ENCODE data around the gene CYP2A7. TPM values are rescaled to one million over a fixed set of nuclear protein-coding genes. Genes with fewer than 3 reads are reported as not detected.
"Not testable (repeated sequence)": the region's sequence is repeated elsewhere in the genome, so short reads cannot be mapped to it uniquely, and the experiment has no call there.

The CYP2A7 gene, protein sequence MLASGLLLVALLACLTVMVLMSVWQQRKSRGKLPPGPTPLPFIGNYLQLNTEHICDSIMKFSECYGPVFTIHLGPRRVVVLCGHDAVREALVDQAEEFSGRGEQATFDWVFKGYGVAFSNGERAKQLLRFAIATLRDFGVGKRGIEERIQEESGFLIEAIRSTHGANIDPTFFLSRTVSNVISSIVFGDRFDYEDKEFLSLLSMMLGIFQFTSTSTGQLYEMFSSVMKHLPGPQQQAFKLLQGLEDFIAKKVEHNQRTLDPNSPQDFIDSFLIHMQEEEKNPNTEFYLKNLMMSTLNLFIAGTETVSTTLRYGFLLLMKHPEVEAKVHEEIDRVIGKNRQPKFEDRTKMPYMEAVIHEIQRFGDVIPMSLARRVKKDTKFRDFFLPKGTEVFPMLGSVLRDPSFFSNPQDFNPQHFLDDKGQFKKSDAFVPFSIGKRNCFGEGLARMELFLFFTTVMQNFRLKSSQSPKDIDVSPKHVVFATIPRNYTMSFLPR
- total RNA-seq (not detected), polyA plus RNA-seq (not detected)

DNA sequence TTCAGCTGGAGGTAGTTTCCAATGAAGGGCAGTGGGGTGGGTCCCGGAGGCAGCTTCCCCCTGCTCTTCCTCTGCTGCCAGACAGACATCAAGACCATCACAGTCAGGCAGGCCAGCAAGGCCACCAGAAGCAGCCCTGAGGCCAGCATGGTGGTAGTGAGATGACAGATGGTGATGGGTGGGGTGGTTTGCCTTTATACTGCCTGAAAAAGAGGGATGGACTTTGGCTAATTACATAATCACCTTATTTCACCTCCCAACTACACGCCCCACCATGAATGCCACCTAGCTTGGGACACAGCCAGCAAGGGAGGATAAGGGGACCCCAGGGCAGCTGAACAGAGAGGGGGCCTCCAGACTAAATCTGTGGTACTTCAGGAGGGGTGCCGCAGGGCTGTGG is at the start of gene CYP2A7:
Gene CYP2A7 (minus strand): TSS at position 170 of the 400 bp plus-strand sequence. CDS start 21 bp downstream, at position 149.
- H3K27ac ChIP-seq (ENCODE audit: low read depth, low read length); H3K4me1 ChIP-seq (ENCODE audit: insufficient read depth, low read length); H3K36me3 ChIP-seq (ENCODE audit: insufficient read depth, low read length); H3K4me3 ChIP-seq (ENCODE audit: low read length); H3K27me3 ChIP-seq (ENCODE audit: insufficient read depth, low read length, poor library complexity, severe bottlenecking); H3K36me3 Mint-ChIP-seq; H3K4me1 Mint-ChIP-seq; CTCF ChIA-PET; H3K4me3 Mint-ChIP-seq; H3K9me3 Mint-ChIP-seq; POLR2A ChIA-PET; H3K9me3 ChIP-seq (ENCODE audit: low read length); DNase-seq: not testable (repeated sequence)
- Mint-ChIP-seq H3K27me3 (peaks cover 26 to 39% of the 10 kb centered on the region in 2 donors), H3K27ac (peak within 1 kb of the TSS in 1 of 8 donors; percentile 55)

DNA sequence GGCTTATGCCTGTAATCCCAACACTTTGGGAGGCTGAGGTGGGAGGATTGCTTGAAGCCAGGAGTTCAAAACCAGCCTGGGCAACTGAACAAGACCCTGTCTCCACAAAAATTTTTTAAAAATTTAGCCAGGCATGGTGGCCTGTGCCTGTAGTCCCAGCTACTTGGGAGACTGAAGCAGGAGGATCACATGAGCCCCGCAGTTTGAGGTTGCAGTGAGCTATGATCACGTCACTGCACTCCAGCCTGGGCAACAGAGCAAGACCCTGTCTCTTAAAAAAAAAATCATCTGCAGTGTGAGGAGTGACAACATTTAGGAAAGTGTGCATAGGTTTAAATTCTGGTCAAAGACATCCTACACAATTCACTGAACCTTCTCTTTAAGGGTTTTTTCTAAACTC is 48.8 kb upstream of the CYP2A7 start:
- CTCF ChIA-PET, POLR2A ChIA-PET: not testable (repeated sequence)

DNA sequence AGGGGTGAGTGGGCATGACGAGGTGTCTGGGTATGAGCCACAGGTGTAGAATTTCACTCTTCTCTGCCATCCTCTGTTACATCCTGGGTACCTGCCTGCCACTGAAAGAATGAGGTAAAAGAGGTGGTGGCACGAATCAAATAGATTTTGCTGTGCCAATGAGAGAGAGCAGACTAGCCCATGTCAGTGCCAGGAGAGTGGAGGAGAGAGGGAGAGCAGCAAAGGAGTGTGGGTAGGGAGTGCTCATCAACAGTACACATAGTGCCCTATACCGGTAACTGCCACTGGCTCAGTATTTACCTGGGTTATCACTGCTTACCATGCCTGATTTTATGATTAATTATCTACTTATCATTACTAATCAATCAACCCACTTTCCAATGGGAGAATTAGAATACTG is 47.9 kb upstream of the CYP2A7 start:
- H3K27ac ChIP-seq (ENCODE audit: low read depth, low read length); H3K4me1 ChIP-seq (ENCODE audit: insufficient read depth, low read length); H3K4me3 Mint-ChIP-seq; H3K27ac Mint-ChIP-seq; H3K36me3 Mint-ChIP-seq; H3K9me3 Mint-ChIP-seq; H3K27me3 ChIP-seq (ENCODE audit: insufficient read depth, low read length, poor library complexity, severe bottlenecking); H3K36me3 ChIP-seq (ENCODE audit: insufficient read depth, low read length); POLR2A ChIA-PET; H3K4me1 Mint-ChIP-seq; CTCF ChIA-PET; H3K9me3 ChIP-seq (ENCODE audit: low read length); H3K4me3 ChIP-seq (ENCODE audit: low read length); DNase-seq: not testable (repeated sequence)
- peaks cover 9 to 75% of the 10 kb centered on the region in 2 donors for H3K27me3 Mint-ChIP-seq

More for the DNA sequence above, 48.8 kb upstream of the CYP2A7 start:
- H3K27ac ChIP-seq (ENCODE audit: low read depth, low read length); H3K4me1 ChIP-seq (ENCODE audit: insufficient read depth, low read length); H3K9me3 ChIP-seq (ENCODE audit: low read length); DNase-seq; H3K36me3 ChIP-seq (ENCODE audit: insufficient read depth, low read length); H3K4me3 Mint-ChIP-seq; H3K9me3 Mint-ChIP-seq; H3K27me3 ChIP-seq (ENCODE audit: insufficient read depth, low read length, poor library complexity, severe bottlenecking); H3K36me3 Mint-ChIP-seq; H3K27ac Mint-ChIP-seq; H3K4me3 ChIP-seq (ENCODE audit: low read length); H3K4me1 Mint-ChIP-seq: not testable (repeated sequence)
- H3K27me3 Mint-ChIP-seq = peaks cover 10 to 73% of the 10 kb centered on the region in 2 donors

DNA sequence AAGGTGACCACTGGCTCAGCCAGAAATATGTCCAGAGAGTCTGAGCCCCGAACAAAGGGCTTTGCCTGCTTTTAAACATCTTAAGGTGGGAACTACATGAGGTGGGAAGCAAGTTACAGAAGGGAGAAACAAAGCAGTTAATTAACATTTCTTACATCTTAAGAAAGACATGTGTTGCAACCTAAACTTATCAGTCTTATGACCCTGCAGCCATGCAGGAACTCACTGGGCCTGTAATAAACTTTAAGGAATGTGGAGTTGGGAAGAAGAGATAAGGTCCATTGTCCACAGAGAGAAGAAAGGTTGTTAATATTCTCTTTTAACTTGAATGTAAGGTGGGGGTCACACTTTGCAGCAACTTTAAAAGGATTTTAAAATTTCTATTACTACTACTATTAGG is 46.8 kb upstream of the CYP2A7 start:
- Mint-ChIP-seq H3K27ac (no peak overlapping the region), H3K9me3 (no peaks in the 10 kb centered on the region), H3K4me3 (no peak overlapping the region), H3K4me1 (no peaks in the 10 kb centered on the region), H3K27me3 (peaks cover 8 to 79% of the 10 kb centered on the region in 2 donors), H3K36me3 (peaks cover 0 to 3% (median 0%) of the 10 kb centered on the region in 3 donors)
- Histone ChIP-seq H3K27ac (ENCODE audit: low read depth, low read length) (no peak overlapping the region), H3K36me3 (ENCODE audit: insufficient read depth, low read length) (no peaks in the 10 kb centered on the region), H3K9me3 (ENCODE audit: low read length) (no peaks in the 10 kb centered on the region), H3K27me3 (ENCODE audit: insufficient read depth, low read length, poor library complexity, severe bottlenecking) (no peaks in the 10 kb centered on the region), H3K4me1 (ENCODE audit: insufficient read depth, low read length) (no peaks in the 10 kb centered on the region), H3K4me3 (ENCODE audit: low read length) (no peak overlapping the region)
- no peak for DNase-seq
- POLR2A ChIA-PET = no interaction called here
- CTCF ChIA-PET = no interaction called here

DNA sequence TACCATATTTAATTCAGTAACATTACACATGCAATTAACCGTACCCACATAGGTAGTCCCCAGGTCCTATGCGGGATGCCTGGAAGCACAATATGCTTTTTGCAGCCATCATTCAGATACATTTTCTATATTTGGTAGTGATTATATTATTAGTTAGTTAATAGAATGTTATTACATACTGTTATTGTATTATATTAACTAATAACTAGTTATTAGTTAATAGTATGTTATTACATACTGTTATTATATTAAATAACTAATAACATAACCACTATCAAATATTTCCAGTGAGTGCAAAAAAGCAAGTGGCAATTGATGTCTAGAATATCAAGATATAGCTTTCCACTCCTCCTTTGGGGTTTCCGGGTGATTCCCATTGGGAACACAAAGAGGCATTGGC is 45.5 kb upstream of the CYP2A7 start:
- Histone ChIP-seq H3K27me3 (ENCODE audit: insufficient read depth, low read length, poor library complexity, severe bottlenecking) (no peaks in the 10 kb centered on the region), H3K36me3 (ENCODE audit: insufficient read depth, low read length) (no peaks in the 10 kb centered on the region), H3K4me3 (ENCODE audit: low read length) (no peak overlapping the region), H3K27ac (ENCODE audit: low read depth, low read length) (no peak overlapping the region), H3K4me1 (ENCODE audit: insufficient read depth, low read length) (no peaks in the 10 kb centered on the region), H3K9me3 (ENCODE audit: low read length) (no peaks in the 10 kb centered on the region)
- Mint-ChIP-seq H3K27ac (no peak overlapping the region), H3K9me3 (no peaks in the 10 kb centered on the region), H3K36me3 (peaks cover 0 to 3% (median 3%) of the 10 kb centered on the region in 3 donors), H3K4me3 (no peak overlapping the region), H3K4me1 (no peaks in the 10 kb centered on the region), H3K27me3 (peaks cover 8 to 76% of the 10 kb centered on the region in 2 donors)
- DNase-seq = no peak
- ChIA-PET POLR2A (no interaction called here), CTCF (no interaction called here)

DNA sequence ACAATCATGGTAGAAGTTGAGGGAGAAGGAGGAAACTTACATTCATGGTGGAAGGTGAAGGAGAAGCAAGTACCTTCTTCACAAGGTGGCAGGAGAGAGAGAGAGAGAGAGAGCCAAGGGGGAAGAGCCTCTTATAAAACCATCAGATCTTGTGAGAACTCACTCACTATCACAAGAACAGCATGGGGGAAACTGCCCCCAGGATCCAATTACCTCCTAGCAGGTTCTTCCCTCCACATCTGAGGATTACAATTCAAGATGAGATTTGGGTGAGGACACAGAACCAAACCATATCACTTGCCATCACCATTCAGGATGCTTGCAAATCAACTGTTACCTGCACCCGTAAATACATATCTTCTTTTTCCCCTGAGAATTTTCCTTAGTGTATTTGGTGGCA is 44.2 kb upstream of the CYP2A7 start:
- H3K27ac Mint-ChIP-seq; H3K27me3 ChIP-seq (ENCODE audit: insufficient read depth, low read length, poor library complexity, severe bottlenecking); H3K27ac ChIP-seq (ENCODE audit: low read depth, low read length); H3K9me3 ChIP-seq (ENCODE audit: low read length); DNase-seq; H3K9me3 Mint-ChIP-seq; H3K36me3 Mint-ChIP-seq; H3K4me1 ChIP-seq (ENCODE audit: insufficient read depth, low read length); H3K4me3 Mint-ChIP-seq; CTCF ChIA-PET; H3K4me3 ChIP-seq (ENCODE audit: low read length); H3K4me1 Mint-ChIP-seq; POLR2A ChIA-PET; H3K36me3 ChIP-seq (ENCODE audit: insufficient read depth, low read length): not testable (repeated sequence)
- peaks cover 10 to 76% of the 10 kb centered on the region in 2 donors for H3K27me3 Mint-ChIP-seq

DNA sequence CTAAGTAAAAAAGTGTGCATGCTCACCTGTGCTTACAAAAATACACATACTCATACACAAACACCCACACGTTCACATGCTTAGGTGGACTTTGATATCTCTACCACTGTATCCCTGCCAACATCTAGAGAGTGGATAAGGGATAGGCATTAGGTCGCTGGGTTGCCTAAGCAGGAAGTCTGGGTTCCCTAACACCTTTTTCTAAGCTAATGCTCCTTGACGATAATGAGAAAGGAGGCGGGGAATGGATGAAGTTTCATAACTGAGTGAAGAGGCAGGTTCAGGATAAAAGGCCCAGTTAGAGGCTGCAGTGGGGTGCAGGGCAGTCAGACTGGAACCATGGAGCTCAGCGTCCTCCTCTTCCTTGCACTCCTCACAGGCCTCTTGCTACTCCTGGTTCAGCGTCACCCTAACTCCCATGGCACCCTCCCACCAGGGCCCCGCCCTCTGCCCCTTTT is 41.9 kb upstream of the CYP2A7 start:
- H3K36me3 ChIP-seq (ENCODE audit: insufficient read depth, low read length) = no peaks in the 10 kb centered on the region
- no peaks in the 10 kb centered on the region for H3K4me1 Mint-ChIP-seq
- no peak overlapping the region for H3K27ac ChIP-seq (ENCODE audit: low read depth, low read length)
- no peaks in the 10 kb centered on the region for H3K4me1 ChIP-seq (ENCODE audit: insufficient read depth, low read length)
- H3K27me3 ChIP-seq (ENCODE audit: insufficient read depth, low read length, poor library complexity, severe bottlenecking) = no peaks in the 10 kb centered on the region
- no peak for DNase-seq
- POLR2A ChIA-PET = no interaction called here
- no peak overlapping the region for H3K4me3 Mint-ChIP-seq
- CTCF ChIA-PET = interaction anchor here (0.6 kb wide), 1 partner anchor 872 kb away, joined by 3 read pairs; no protein-coding TSS in a partner anchor
- no peak overlapping the region for H3K4me3 ChIP-seq (ENCODE audit: low read length)
- H3K36me3 Mint-ChIP-seq = peaks cover 0 to 11% (median 7%) of the 10 kb centered on the region in 3 donors
- H3K27me3 Mint-ChIP-seq = peaks cover 13 to 61% of the 10 kb centered on the region in 2 donors
- no peak overlapping the region for H3K27ac Mint-ChIP-seq
- H3K9me3 ChIP-seq (ENCODE audit: low read length) = no peaks in the 10 kb centered on the region
- peaks cover 13 to 23% (median 20%) of the 10 kb centered on the region in 5 donors for H3K9me3 Mint-ChIP-seq

DNA sequence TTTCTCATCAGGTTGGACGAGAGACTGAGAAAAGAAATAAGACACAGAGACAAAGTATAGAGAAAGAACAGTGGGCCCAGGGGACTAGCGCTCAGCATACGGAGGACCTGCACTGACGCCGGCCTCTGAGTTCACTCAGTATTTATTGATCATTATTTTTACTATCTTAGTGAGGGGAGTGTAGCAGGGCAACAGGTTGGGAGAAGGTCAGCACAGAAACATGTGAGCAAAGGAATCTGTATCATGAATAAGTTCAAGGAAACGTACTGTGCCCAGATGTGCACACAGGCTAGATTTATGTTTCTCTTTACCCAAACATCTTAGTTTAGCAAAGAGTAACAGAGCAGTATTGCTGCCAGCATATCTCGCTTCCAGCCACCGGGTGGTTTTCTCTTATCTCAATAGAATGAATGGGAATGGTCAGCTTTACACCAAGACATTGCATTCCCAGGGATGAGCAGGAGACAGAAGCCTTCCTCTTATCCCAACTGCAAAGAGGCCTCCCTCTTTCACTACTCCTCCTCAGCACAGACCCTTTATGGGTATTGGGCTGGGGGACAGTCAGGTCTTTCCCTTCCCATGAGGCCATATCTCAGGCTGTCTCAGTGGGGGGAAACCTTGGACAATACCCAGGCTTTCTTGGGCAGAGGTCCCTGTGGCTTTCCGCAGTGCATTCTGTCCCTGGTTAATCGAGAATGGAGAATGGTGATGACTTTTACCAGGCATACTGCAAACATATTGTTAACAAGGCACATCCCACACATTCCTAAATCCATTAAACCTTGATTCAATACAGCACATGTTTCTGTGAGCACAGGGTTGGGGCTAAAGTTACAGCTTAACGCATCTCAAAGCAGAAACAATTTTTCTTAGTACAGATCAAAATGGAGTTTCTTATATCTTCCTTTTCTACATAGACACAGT is 40.5 kb upstream of the CYP2A7 start:
- H3K36me3 Mint-ChIP-seq = peaks cover 0 to 14% (median 7%) of the 10 kb centered on the region in 3 donors
- POLR2A ChIA-PET; H3K4me1 ChIP-seq (ENCODE audit: insufficient read depth, low read length); H3K27me3 ChIP-seq (ENCODE audit: insufficient read depth, low read length, poor library complexity, severe bottlenecking); H3K4me3 Mint-ChIP-seq; H3K9me3 ChIP-seq (ENCODE audit: low read length); DNase-seq; H3K36me3 ChIP-seq (ENCODE audit: insufficient read depth, low read length); H3K4me1 Mint-ChIP-seq; H3K27ac ChIP-seq (ENCODE audit: low read depth, low read length); CTCF ChIA-PET; H3K4me3 ChIP-seq (ENCODE audit: low read length): not testable (repeated sequence)
- H3K27ac Mint-ChIP-seq = peak overlapping the region in 1 of 8 donors; percentile 29
- peaks cover 13 to 34% (median 25%) of the 10 kb centered on the region in 5 donors for H3K9me3 Mint-ChIP-seq
- H3K27me3 Mint-ChIP-seq = peaks cover 13 to 54% of the 10 kb centered on the region in 2 donors
